HT-29 (cell line): ENCODE measurements around the gene KLHL7. TPM values are rescaled to one million over a fixed set of nuclear protein-coding genes. Genes with fewer than 3 reads are reported as not detected.
"Not testable (repeated sequence)": the region's sequence is repeated elsewhere in the genome, so short reads cannot be mapped to it uniquely, and the experiment has no call there.

Experiments used
- DNase-seq: peaks from one replicate; pipeline ENCODE4 v3.0.0-alpha.2; 2015; ENCODE audit warnings: low spot score
- total RNA-seq: library from RNA; depleted of rRNA; stranded (reverse); fragments of >200 nt; shearing (Covaris generic); gene quantifications from 2 replicates; pipeline ENCODE4 v1.2.3, GENCODE V29; 2014; rRNA removed

Gene KLHL7
- total RNA-seq, 1 experiment from 2014 or later: 29.9 TPM

- DNase-seq: no peak
Observed at GRCh38 chr7:23214423-23214822, 108.8 kb downstream of the KLHL7 start.

- DNase-seq: no peak
Observed at GRCh38 chr7:23214938-23215337, 109.4 kb downstream of the KLHL7 start.

- DNase-seq: no peak
Observed at GRCh38 chr7:23216021-23216420, 110.4 kb downstream of the KLHL7 start.

- DNase-seq: no peak
Observed at GRCh38 chr7:23218196-23218595, 112.6 kb downstream of the KLHL7 start.

- DNase-seq: no peak
Observed at GRCh38 chr7:23220690-23221305, 115.2 kb downstream of the KLHL7 start.

- DNase-seq: no peak
Observed at GRCh38 chr7:23222439-23223030, 117.0 kb downstream of the KLHL7 start.

- not testable (repeated sequence) for DNase-seq
Observed at GRCh38 chr7:23224364-23224763, 118.8 kb downstream of the KLHL7 start.

- DNase-seq: no peak
Observed at GRCh38 chr7:23226844-23227450, 121.4 kb downstream of the KLHL7 start.

Other genes with a start within 250 kb of the KLHL7 start
- 0.64 and 1.2 TPM in 2 replicates for gene HYCC1, start 91.7 kb upstream of the KLHL7 start, total RNA-seq
- 66.8 and 97.7 TPM in 2 replicates for gene NUP42, start 76.3 kb downstream of the KLHL7 start, total RNA-seq
- 0.18 and 0.74 TPM in 2 replicates for gene GPNMB, start 141.0 kb downstream of the KLHL7 start, total RNA-seq
- 236 TPM in 2 replicates for gene MALSU1, start 193.6 kb downstream of the KLHL7 start, total RNA-seq